GM23338 (cell line): ENCODE measurements around the gene BEND2. TPM values are rescaled to one million over a fixed set of nuclear protein-coding genes. Genes with fewer than 3 reads are reported as not detected.

Experiments used
- ATAC-seq: fragments of 200-7000 bp; cut with Tn5 transposase; 3 replicates; pipeline ENCODE4 v1.9.1; 2020
- DNase-seq: peaks from one replicate; pipeline ENCODE4 v3.0.0-alpha.2; 2015; ENCODE audit warnings: low spot score
- H2AFZ ChIP-seq: fragments of 200-600 bp; sonication (generic); 2 replicates; pipeline ENCODE4 v1.8.0; 2016; ENCODE audit warnings: antibody characterized with exemption, mild to moderate bottlenecking, moderate library complexity
- H3F3A ChIP-seq: fragments of 200-600 bp; sonication (generic); replicated peaks from 2 replicates; pipeline ENCODE4 v1.8.0; 2017; ENCODE audit warnings: antibody characterized with exemption, mixed run types, low read depth
- H3K27ac ChIP-seq: fragments of 200-600 bp; sonication (generic); 2 replicates; pipeline ENCODE4 v1.6.1; 2016; ENCODE audit warnings: low read depth
- H3K27me3 ChIP-seq: fragments of 200-600 bp; sonication (generic); 2 replicates; pipeline ENCODE4 v1.8.0; 2016; ENCODE audit warnings: mild to moderate bottlenecking, mixed run types, moderate library complexity; ENCODE audit not compliant: insufficient read depth
- H3K36me3 ChIP-seq: fragments of 200-600 bp; sonication (generic); 2 replicates; pipeline ENCODE4 v1.8.0; 2016; ENCODE audit warnings: mild to moderate bottlenecking; ENCODE audit not compliant: insufficient read depth
- H3K4me1 ChIP-seq: fragments of 200-600 bp; sonication (generic); 2 replicates; pipeline ENCODE4 v1.8.0; 2016; ENCODE audit warnings: mild to moderate bottlenecking, moderate library complexity; ENCODE audit not compliant: insufficient read depth
- H3K4me2 ChIP-seq: fragments of 200-600 bp; sonication (generic); 2 replicates; pipeline ENCODE4 v1.7.1; 2017; ENCODE audit warnings: mixed run types
- H3K4me3 ChIP-seq: fragments of 200-600 bp; sonication (generic); 2 replicates; pipeline ENCODE4 v1.6.1; 2016; ENCODE audit warnings: mixed run types
- H3K79me2 ChIP-seq: fragments of 200-600 bp; sonication (generic); replicated peaks from 2 replicates; pipeline ENCODE4 v1.8.0; 2017; ENCODE audit warnings: mild to moderate bottlenecking; ENCODE audit not compliant: insufficient read depth
- H3K9me2 ChIP-seq: fragments of 200-600 bp; sonication (generic); 2 replicates; pipeline ENCODE4 v1.8.0; 2017; ENCODE audit not compliant: insufficient read depth
- H4K20me1 ChIP-seq: fragments of 200-600 bp; sonication (generic); replicated peaks from 2 replicates; pipeline ENCODE4 v1.8.0; 2017; ENCODE audit warnings: mild to moderate bottlenecking; ENCODE audit not compliant: insufficient read depth
- H3K27ac Mint-ChIP-seq: 2 replicates; pipeline ENCODE4 v1.8.0; 2020; ENCODE audit warnings: inconsistent platforms, mild to moderate bottlenecking, moderate library complexity, mixed read lengths
- H3K27me3 Mint-ChIP-seq: 3 replicates; pipeline ENCODE4 v1.8.0; 2022; ENCODE audit warnings: low read depth, mild to moderate bottlenecking, moderate library complexity, mixed read lengths, inconsistent platforms; ENCODE audit not compliant: insufficient read depth, poor library complexity
- H3K36me3 Mint-ChIP-seq: 3 replicates; pipeline ENCODE4 v1.8.0; 2021; ENCODE audit warnings: low read depth, mild to moderate bottlenecking, inconsistent platforms, moderate library complexity, mixed read lengths
- H3K4me1 Mint-ChIP-seq: 3 replicates; pipeline ENCODE4 v1.8.0; 2020; ENCODE audit warnings: mild to moderate bottlenecking, inconsistent platforms, mixed read lengths
- H3K4me3 Mint-ChIP-seq: 3 replicates; pipeline ENCODE4 v1.8.0; 2021; ENCODE audit warnings: moderate library complexity, mild to moderate bottlenecking, inconsistent platforms, mixed read lengths
- H3K9me3 Mint-ChIP-seq: 3 replicates; pipeline ENCODE4 v1.8.0; 2020; ENCODE audit warnings: moderate library complexity, mild to moderate bottlenecking, inconsistent platforms, mixed read lengths
- EZH2 ChIP-seq: fragments of 200-600 bp; sonication (generic); IDR thresholded peaks from one replicate; pipeline ENCODE4 v1.8.0; 2017; ENCODE audit warnings: antibody characterized with exemption, mild to moderate bottlenecking, low read depth; ENCODE audit not compliant: unreplicated experiment
- JUNB ChIP-seq: IDR thresholded peaks from one replicate; pipeline ENCODE4 v1.6.1; 2016; ENCODE audit warnings: antibody characterized with exemption; ENCODE audit not compliant: unreplicated experiment
- NANOG ChIP-seq: IDR thresholded peaks from 2 replicates; pipeline ENCODE4 v1.6.1; 2016; ENCODE audit warnings: antibody characterized with exemption, borderline replicate concordance
- POLR2AphosphoS5 ChIP-seq: IDR thresholded peaks from 2 replicates; pipeline ENCODE4 v1.6.1; 2016; ENCODE audit warnings: antibody characterized with exemption, low read depth
- ZNF114 ChIP-seq: fragments of 250-450 bp; sonication (Bioruptor Pico); IDR thresholded peaks from 2 replicates; pipeline ENCODE4 v1.5.0; 2020; ENCODE audit warnings: mild to moderate bottlenecking, moderate library complexity
- ZNF331 ChIP-seq: fragments of 250-450 bp; sonication (Bioruptor Pico); IDR thresholded peaks from 2 replicates; pipeline ENCODE4 v1.5.0; 2020; ENCODE audit warnings: low read depth, mild to moderate bottlenecking, moderate library complexity
- polyA plus RNA-seq: library from polyadenylated mRNA; unstranded; fragments of >200 nt; fragmentation: Nextera tagmentation; extraction: Ambion mirVana; gene quantifications from 2 replicates; pipeline ENCODE4 v1.2.1, GENCODE V29; 2016
- total RNA-seq: library from RNA; depleted of rRNA; stranded (reverse); fragments of >200 nt; shearing (Covaris generic); gene quantifications from 2 replicates; pipeline ENCODE4 v1.2.3, GENCODE V29; 2014
- TF ChIP-seq, protein P1 (sequence below), 2 experiments: fragments of 200-600 bp in 1 of 2; sonication (generic) in 1 of 2; conservative IDR thresholded peaks; 2 replicates each; pipeline versions ENCODE4 v1.5.1 to v1.6.1; 2016 to 2017; ENCODE audit warnings: antibody characterized with exemption in 2 of 2, low read depth in 2 of 2, mild to moderate bottlenecking in 2 of 2, moderate library complexity in 1 of 2
- TF ChIP-seq, protein P2 (sequence below): fragments of 250-450 bp; sonication (Bioruptor Pico); IDR thresholded peaks from 2 replicates; pipeline ENCODE4 v1.5.0; 2020; ENCODE audit warnings: mild to moderate bottlenecking, moderate library complexity

Gene BEND2
- total and polyA plus RNA-seq, 2 experiments from 2014 or later: not detected

DNA sequence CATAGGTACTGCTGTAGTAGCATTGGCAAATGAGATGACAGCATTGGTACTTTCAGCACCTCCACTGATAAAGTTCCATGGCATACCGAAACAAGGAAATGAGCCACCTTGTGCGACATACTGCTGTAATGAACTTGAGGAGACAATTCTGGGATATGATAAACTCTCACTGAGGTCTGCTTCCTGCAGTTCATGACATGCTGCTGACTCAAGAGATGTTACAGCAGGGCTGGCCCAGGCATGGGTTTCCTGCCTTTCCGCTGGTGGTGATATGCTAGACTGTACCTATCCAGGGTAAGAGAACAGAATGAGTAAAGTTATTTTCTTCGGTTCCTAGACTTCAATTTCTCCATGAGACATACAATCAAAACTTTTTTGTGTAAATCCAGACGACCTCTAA lies 17.1 kb downstream of the BEND2 start:
- Histone ChIP-seq H3K9me2 (no peaks in the 10 kb centered on the region), H3K4me2 (no peak overlapping the region), H3K36me3 (no peaks in the 10 kb centered on the region), H2AFZ (no peak overlapping the region), H3K27me3 (no peaks in the 10 kb centered on the region), H3K79me2 (no peaks in the 10 kb centered on the region), H3F3A (no peaks in the 10 kb centered on the region), H3K4me1 (no peaks in the 10 kb centered on the region), H3K4me3 (no peak overlapping the region), H3K27ac (no peak overlapping the region), H4K20me1 (no peaks in the 10 kb centered on the region)
- Mint-ChIP-seq H3K4me3 (no peak overlapping the region), H3K9me3 (no peaks in the 10 kb centered on the region), H3K27me3 (peaks cover 2% of the 10 kb centered on the region), H3K4me1 (no peaks in the 10 kb centered on the region), H3K36me3 (no peaks in the 10 kb centered on the region), H3K27ac (no peak overlapping the region)
- no peak for DNase-seq
- TF ChIP-seq JUNB (no peak), POLR2AphosphoS5 (no peak), NANOG (no peak), EZH2 (no peak), ZNF114 (CRISPR knock-in tag) (no peak)
- TF ChIP-seq, protein P1, sequence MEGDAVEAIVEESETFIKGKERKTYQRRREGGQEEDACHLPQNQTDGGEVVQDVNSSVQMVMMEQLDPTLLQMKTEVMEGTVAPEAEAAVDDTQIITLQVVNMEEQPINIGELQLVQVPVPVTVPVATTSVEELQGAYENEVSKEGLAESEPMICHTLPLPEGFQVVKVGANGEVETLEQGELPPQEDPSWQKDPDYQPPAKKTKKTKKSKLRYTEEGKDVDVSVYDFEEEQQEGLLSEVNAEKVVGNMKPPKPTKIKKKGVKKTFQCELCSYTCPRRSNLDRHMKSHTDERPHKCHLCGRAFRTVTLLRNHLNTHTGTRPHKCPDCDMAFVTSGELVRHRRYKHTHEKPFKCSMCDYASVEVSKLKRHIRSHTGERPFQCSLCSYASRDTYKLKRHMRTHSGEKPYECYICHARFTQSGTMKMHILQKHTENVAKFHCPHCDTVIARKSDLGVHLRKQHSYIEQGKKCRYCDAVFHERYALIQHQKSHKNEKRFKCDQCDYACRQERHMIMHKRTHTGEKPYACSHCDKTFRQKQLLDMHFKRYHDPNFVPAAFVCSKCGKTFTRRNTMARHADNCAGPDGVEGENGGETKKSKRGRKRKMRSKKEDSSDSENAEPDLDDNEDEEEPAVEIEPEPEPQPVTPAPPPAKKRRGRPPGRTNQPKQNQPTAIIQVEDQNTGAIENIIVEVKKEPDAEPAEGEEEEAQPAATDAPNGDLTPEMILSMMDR (conservative IDR thresholded peaks at IDR 0.05; ENCODE audit: low read depth in 2 of 2): no peak
- ATAC-seq: no peak

DNA sequence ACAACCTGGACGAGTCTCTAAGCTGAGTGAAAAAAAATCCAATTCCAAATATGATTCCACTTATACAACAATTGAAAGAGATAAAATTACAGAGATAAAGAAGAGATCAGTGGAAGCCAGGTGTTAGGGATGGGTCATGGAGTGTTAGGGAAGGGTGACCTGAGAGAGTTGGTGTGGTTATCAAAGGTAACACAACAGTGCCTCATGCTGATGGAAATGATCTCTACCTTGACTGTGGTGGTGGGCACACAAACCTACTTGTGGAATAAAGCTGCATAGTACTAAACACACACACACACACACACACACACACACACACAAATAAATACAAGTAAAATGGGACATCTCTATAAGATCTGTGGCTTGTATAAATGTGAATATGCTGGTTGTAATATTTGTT lies 26.0 kb downstream of the BEND2 start:
- Mint-ChIP-seq H3K36me3 (no peaks in the 10 kb centered on the region), H3K27ac (no peak overlapping the region), H3K9me3 (no peaks in the 10 kb centered on the region), H3K4me3 (no peak overlapping the region), H3K27me3 (no peaks in the 10 kb centered on the region), H3K4me1 (peaks cover 7% of the 10 kb centered on the region; the same call in 2 of the 3 replicates)
- no peaks in the 10 kb centered on the region for H3K9me2 ChIP-seq
- no peaks in the 10 kb centered on the region for H4K20me1 ChIP-seq
- H2AFZ ChIP-seq: no peak overlapping the region
- DNase-seq: no peak
- no peak overlapping the region for H3K27ac ChIP-seq
- no peaks in the 10 kb centered on the region for H3K36me3 ChIP-seq
- ATAC-seq: peak; percentile 44
- H3K79me2 ChIP-seq: no peaks in the 10 kb centered on the region
- no peak overlapping the region for H3K4me3 ChIP-seq
- TF ChIP-seq, protein P2, sequence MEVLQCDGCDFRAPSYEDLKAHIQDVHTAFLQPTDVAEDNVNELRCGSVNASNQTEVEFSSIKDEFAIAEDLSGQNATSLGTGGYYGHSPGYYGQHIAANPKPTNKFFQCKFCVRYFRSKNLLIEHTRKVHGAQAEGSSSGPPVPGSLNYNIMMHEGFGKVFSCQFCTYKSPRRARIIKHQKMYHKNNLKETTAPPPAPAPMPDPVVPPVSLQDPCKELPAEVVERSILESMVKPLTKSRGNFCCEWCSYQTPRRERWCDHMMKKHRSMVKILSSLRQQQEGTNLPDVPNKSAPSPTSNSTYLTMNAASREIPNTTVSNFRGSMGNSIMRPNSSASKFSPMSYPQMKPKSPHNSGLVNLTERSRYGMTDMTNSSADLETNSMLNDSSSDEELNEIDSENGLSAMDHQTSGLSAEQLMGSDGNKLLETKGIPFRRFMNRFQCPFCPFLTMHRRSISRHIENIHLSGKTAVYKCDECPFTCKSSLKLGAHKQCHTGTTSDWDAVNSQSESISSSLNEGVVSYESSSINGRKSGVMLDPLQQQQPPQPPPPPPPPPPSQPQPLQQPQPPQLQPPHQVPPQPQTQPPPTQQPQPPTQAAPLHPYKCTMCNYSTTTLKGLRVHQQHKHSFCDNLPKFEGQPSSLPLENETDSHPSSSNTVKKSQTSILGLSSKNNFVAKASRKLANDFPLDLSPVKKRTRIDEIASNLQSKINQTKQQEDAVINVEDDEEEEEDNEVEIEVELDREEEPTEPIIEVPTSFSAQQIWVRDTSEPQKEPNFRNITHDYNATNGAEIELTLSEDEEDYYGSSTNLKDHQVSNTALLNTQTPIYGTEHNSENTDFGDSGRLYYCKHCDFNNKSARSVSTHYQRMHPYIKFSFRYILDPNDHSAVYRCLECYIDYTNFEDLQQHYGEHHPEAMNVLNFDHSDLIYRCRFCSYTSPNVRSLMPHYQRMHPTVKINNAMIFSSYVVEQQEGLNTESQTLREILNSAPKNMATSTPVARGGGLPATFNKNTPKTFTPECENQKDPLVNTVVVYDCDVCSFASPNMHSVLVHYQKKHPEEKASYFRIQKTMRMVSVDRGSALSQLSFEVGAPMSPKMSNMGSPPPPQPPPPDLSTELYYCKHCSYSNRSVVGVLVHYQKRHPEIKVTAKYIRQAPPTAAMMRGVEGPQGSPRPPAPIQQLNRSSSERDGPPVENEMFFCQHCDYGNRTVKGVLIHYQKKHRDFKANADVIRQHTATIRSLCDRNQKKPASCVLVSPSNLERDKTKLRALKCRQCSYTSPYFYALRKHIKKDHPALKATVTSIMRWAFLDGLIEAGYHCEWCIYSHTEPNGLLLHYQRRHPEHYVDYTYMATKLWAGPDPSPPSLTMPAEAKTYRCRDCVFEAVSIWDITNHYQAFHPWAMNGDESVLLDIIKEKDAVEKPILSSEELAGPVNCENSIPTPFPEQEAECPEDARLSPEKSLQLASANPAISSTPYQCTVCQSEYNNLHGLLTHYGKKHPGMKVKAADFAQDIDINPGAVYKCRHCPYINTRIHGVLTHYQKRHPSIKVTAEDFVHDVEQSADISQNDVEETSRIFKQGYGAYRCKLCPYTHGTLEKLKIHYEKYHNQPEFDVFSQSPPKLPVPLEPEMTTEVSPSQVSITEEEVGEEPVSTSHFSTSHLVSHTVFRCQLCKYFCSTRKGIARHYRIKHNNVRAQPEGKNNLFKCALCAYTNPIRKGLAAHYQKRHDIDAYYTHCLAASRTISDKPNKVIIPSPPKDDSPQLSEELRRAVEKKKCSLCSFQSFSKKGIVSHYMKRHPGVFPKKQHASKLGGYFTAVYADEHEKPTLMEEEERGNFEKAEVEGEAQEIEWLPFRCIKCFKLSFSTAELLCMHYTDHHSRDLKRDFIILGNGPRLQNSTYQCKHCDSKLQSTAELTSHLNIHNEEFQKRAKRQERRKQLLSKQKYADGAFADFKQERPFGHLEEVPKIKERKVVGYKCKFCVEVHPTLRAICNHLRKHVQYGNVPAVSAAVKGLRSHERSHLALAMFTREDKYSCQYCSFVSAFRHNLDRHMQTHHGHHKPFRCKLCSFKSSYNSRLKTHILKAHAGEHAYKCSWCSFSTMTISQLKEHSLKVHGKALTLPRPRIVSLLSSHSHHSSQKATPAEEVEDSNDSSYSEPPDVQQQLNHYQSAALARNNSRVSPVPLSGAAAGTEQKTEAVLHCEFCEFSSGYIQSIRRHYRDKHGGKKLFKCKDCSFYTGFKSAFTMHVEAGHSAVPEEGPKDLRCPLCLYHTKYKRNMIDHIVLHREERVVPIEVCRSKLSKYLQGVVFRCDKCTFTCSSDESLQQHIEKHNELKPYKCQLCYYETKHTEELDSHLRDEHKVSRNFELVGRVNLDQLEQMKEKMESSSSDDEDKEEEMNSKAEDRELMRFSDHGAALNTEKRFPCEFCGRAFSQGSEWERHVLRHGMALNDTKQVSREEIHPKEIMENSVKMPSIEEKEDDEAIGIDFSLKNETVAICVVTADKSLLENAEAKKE (CRISPR knock-in tag): no peak
- TF ChIP-seq JUNB (no peak), ZNF331 (no peak), POLR2AphosphoS5 (no peak)
- TF ChIP-seq, protein P1 (conservative IDR thresholded peaks at IDR 0.05; ENCODE audit: low read depth in 2 of 2): peak; percentile 14 to 48; a peak in 2 of 4 replicates
- no peaks in the 10 kb centered on the region for H3K4me1 ChIP-seq
- H3K27me3 ChIP-seq: no peaks in the 10 kb centered on the region
- H3F3A ChIP-seq: no peaks in the 10 kb centered on the region
- H3K4me2 ChIP-seq: no peak overlapping the region
